Parathyroid adenoma (tissue), 2 donors: ENCODE data around the gene SEMA3F.
A peak's percentile ranks its signal among the peaks of the same experiment; 100 is the strongest.

Experiments used
- H2AFZ ChIP-seq: fragments of 300-600 bp; sonication (generic); one replicate; pipeline ENCODE4 v1.7.0; 2017; ENCODE audit warnings: antibody characterized with exemption, mild to moderate bottlenecking
- H3K27ac ChIP-seq: fragments of 300-600 bp; sonication (generic); one replicate; pipeline ENCODE4 v1.7.0; 2017
- H3K27me3 ChIP-seq: fragments of 300-600 bp; sonication (generic); one replicate; pipeline ENCODE4 v1.7.0; 2017; ENCODE audit warnings: low read length; ENCODE audit not compliant: control insufficient read depth, insufficient read depth
- H3K36me3 ChIP-seq: fragments of 300-600 bp; sonication (generic); one replicate; pipeline ENCODE4 v1.7.0; 2017; ENCODE audit warnings: low read length; ENCODE audit not compliant: control insufficient read depth, insufficient read depth
- H3K4me1 ChIP-seq: fragments of 300-600 bp; sonication (generic); one replicate; pipeline ENCODE4 v1.7.0; 2017; ENCODE audit warnings: control low read depth
- H3K4me2 ChIP-seq: fragments of 300-600 bp; sonication (generic); one replicate; pipeline ENCODE4 v1.7.0; 2017; ENCODE audit warnings: low read length
- H3K4me3 ChIP-seq: fragments of 300-600 bp; sonication (generic); one replicate; pipeline ENCODE4 v1.7.0; 2017; ENCODE audit warnings: low read depth, low read length
- H3K79me2 ChIP-seq: fragments of 300-600 bp; sonication (generic); one replicate; pipeline ENCODE4 v1.7.0; 2017; ENCODE audit warnings: control low read depth
- H3K9ac ChIP-seq: fragments of 300-600 bp; sonication (generic); one replicate; pipeline ENCODE4 v1.7.0; 2017; ENCODE audit warnings: mild to moderate bottlenecking
- H3K9me3 ChIP-seq: fragments of 300-600 bp; sonication (generic); one replicate; pipeline ENCODE4 v1.7.0; 2017; ENCODE audit warnings: low read length; ENCODE audit not compliant: control insufficient read depth
- TF ChIP-seq, protein P1 (sequence below): fragments of 300-600 bp; sonication (generic); IDR thresholded peaks from one replicate; pipeline ENCODE4 v1.7.0; 2017; ENCODE audit warnings: antibody characterized with exemption, mild to moderate bottlenecking
- donor health status: primary hyperparathyroidism.

Gene SEMA3F

DNA sequence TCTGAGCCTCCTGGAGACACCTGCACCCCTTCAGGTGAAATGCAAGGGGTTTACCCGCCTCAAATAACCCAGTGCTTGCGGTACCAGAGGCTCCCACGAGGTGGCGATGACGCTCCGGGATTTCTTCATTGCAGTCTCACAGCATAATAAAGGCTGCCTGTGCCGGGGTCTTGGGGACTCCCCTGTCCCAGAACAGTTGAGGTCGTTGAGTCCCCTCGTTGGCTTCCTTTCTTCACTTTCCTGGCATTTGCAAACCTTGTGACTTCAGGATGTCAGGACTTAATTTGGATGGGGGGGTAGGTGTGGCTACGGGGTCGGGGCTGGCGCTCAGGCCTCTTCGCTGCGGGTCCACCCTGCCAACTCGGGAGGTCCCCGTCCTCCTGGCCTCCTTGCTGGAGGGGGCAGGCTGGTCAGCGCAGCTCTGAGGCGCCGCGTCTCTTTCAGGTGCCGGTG lies 37.6 kb downstream of the SEMA3F start:
- H3K4me3 ChIP-seq = no peak overlapping the region
- peaks cover 8% of the 10 kb centered on the region for H3K27me3 ChIP-seq
- H3K9me3 ChIP-seq = no peaks in the 10 kb centered on the region
- H3K36me3 ChIP-seq = no peaks in the 10 kb centered on the region
- H3K9ac ChIP-seq = no peak overlapping the region
- H2AFZ ChIP-seq = no peak overlapping the region
- H3K79me2 ChIP-seq = no peaks in the 10 kb centered on the region
- peaks cover 2% of the 10 kb centered on the region for H3K4me1 ChIP-seq
- no peak overlapping the region for H3K27ac ChIP-seq
- TF ChIP-seq, protein P1, sequence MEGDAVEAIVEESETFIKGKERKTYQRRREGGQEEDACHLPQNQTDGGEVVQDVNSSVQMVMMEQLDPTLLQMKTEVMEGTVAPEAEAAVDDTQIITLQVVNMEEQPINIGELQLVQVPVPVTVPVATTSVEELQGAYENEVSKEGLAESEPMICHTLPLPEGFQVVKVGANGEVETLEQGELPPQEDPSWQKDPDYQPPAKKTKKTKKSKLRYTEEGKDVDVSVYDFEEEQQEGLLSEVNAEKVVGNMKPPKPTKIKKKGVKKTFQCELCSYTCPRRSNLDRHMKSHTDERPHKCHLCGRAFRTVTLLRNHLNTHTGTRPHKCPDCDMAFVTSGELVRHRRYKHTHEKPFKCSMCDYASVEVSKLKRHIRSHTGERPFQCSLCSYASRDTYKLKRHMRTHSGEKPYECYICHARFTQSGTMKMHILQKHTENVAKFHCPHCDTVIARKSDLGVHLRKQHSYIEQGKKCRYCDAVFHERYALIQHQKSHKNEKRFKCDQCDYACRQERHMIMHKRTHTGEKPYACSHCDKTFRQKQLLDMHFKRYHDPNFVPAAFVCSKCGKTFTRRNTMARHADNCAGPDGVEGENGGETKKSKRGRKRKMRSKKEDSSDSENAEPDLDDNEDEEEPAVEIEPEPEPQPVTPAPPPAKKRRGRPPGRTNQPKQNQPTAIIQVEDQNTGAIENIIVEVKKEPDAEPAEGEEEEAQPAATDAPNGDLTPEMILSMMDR = peak; percentile 96
- H3K4me2 ChIP-seq = no peak overlapping the region

DNA sequence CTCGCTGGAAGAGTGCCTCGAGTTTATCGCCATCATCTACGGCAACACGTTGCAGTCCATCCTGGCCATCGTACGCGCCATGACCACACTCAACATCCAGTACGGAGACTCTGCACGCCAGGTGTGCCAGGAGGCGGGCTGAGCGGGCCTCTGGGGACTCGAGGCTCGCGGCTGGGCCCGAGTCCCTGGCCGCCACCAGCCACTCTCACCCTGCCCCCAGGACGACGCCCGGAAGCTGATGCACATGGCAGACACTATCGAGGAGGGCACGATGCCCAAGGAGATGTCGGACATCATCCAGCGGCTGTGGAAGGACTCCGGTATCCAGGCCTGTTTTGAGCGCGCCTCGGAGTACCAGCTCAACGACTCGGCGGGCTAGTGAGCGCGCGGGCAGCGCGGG lies 38.2 kb downstream of the SEMA3F start:
- Histone ChIP-seq H3K4me3 (no peak overlapping the region), H3K9ac (no peak overlapping the region), H3K79me2 (no peaks in the 10 kb centered on the region), H3K4me1 (peaks cover 2% of the 10 kb centered on the region), H2AFZ (no peak overlapping the region), H3K36me3 (no peaks in the 10 kb centered on the region), H3K9me3 (no peaks in the 10 kb centered on the region), H3K27ac (no peak overlapping the region), H3K4me2 (no peak overlapping the region), H3K27me3 (peaks cover 8% of the 10 kb centered on the region)
- TF ChIP-seq, protein P1 = no peak

DNA sequence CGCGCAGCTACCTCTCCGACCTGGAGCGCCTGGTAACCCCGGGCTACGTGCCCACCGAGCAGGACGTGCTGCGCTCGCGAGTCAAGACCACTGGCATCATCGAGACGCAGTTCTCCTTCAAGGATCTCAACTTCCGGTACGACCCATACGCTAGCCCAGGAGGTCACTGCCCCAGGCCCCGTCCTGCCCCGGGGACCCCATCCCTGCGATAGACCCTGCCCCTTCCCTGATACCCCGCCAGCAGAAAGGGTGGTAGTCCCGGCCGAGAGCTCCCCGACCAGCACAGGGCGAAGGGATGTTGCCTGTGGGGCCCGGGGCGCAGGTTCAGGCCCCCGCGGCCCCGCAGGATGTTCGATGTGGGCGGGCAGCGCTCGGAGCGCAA lies 38.6 kb downstream of the SEMA3F start:
- Histone ChIP-seq H2AFZ (no peak overlapping the region), H3K27ac (no peak overlapping the region), H3K79me2 (no peaks in the 10 kb centered on the region), H3K4me1 (peaks cover 2% of the 10 kb centered on the region), H3K9ac (no peak overlapping the region), H3K4me3 (no peak overlapping the region), H3K27me3 (peaks cover 8% of the 10 kb centered on the region), H3K9me3 (no peaks in the 10 kb centered on the region), H3K4me2 (no peak overlapping the region), H3K36me3 (no peaks in the 10 kb centered on the region)
- TF ChIP-seq, protein P1 = no peak

DNA sequence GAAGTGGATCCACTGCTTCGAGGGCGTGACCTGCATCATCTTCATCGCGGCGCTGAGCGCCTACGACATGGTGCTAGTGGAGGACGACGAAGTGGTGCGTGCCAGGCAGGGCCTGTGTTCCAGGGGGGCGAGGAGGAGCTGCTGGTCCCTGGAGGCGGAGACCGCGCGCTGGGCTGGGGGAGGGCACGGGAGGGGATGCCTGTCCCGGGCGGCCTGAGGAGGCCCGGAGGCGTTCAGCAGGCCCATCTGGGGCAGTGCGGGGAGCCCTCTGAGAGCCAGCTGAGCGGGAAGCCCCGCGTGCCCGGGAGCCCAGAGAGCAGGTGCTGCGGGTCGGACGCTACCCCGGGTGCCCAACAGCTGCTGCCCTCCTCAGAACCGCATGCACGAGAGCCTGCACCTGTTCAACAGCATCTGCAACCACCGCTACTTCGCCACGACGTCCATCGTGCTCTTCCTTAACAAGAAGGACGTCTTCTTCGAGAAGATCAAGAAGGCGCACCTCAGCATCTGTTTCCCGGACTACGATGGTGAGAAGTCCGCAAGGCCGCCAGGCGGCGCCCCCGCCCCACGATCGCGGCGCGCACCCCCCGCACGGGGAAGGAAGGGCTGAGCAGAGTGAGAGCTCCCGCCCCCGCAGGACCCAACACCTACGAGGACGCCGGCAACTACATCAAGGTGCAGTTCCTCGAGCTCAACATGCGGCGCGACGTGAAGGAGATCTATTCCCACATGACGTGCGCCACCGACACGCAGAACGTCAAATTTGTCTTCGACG lies 39.2 kb downstream of the SEMA3F start:
- Histone ChIP-seq H3K4me3 (no peak overlapping the region), H3K27ac (no peak overlapping the region), H3K4me2 (peak overlapping the region; percentile 13), H3K79me2 (no peaks in the 10 kb centered on the region), H3K27me3 (peaks cover 8% of the 10 kb centered on the region), H3K36me3 (no peaks in the 10 kb centered on the region), H2AFZ (peak overlapping the region; percentile 25), H3K9ac (no peak overlapping the region), H3K9me3 (no peaks in the 10 kb centered on the region), H3K4me1 (peaks cover 2% of the 10 kb centered on the region)
- TF ChIP-seq, protein P1 = peak; percentile 76
